GM21528 (cell line): Measurements from ENCODE around the gene AMOTL1.
A peak's percentile ranks its signal among the peaks of the same experiment; 100 is the strongest.

Source experiments
- ATAC-seq: cut with Tn5 transposase; IDR thresholded peaks from one replicate; pipeline ENCODE4 v1.9.1; 2021; ENCODE audit warnings: mild to moderate bottlenecking, moderate library complexity; ENCODE audit not compliant: unreplicated experiment, low FRiP score

AMOTL1 gene

GRCh38 chr11:94766713-94767206, 1.4 kb upstream of the AMOTL1 start:
- ATAC-seq = no peak

DNA sequence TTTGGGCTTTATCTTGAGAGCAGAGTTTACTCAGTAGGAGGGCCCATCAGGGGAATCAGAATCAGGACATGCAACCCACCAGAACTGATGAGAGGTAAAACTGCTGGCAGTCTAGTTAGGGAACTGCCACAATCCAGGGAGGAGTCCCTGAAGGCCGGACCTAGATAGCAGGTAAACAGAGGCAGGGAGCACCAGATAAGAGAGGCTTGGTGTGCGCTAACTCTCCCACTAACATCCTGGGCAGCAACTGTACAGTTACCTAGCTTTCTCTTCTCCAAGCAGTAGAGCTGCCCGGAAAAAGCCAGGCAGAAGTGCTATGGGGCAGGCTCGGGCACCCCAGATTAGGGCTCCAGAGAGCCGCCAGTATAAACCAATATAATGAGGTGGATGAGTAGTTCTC, 865 bp upstream of the AMOTL1 start:
- ATAC-seq = no peak

GRCh38 chr11:94768602-94769541, 716 bp downstream of the AMOTL1 start:
- peak; percentile 42 for ATAC-seq

- ATAC-seq = no peak
Observed at GRCh38 chr11:94769880-94770279, 1.7 kb downstream of the AMOTL1 start.

DNA sequence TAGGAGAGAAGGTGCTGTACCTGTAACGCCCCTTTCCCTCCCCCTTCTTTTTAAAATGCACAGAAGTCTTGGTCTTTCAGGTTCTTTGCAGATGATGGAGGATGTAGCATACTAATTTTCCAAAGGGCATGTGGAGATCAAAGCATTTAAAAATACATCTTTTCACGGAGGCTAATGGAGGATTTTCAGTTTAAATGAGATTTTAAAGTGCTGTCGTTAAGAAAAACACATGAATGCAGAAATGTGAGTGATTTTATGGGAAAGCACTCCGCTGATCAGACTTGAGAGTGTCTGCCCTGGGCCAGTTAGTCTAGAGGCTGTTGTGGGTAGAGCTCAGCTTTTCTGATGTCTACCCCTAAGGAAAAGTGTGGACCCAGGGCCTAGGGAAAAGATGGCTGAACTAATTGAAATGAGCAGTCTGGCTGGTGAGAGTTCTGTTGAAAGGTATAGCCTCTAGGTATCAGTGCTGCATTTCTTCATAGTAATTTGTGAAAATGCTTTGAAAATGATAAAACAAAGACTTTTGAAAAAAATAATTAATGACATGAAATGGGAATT, 2.5 kb downstream of the AMOTL1 start:
- ATAC-seq = no peak

DNA sequence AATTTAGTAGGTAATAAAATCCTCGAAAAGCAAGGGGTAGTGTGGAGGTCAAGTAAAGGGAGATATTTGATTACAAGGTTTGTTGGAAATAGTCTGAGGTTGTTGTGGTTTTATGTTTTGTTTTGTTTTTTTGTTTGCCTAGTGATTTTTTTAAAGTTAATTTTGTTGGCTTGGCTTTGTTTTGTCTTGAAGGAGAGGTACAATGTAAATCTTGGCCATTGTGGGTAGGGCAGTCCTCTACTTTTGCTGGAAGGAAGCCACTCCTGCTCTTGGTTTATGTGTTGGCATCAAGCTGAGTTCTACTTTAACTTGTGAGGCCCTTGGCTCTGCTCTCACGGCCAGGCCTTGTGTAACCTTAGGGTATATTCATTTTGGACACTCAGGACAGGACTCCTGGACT, 3.2 kb downstream of the AMOTL1 start:
- no peak for ATAC-seq

GRCh38 chr11:94771951-94772350, 3.8 kb downstream of the AMOTL1 start:
- ATAC-seq = no peak

DNA sequence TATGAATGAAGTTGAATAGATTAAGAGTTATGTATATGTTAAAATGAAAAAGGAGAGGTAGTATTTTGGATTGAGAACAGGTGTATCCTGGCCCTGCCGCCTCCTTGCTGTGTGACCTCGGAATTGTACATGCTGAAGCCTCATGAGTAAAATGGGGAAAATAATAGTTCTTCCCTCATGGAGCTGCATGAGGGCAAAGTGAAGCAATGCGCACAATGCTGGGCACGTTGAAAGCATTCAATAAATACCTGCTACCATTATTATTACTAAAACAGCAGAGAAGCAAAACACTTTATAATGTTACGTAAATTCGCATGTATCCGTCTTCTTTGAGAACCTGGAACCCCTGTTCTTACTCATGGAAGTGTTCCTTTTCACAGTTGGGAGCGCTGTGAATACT, 5.7 kb downstream of the AMOTL1 start:
- ATAC-seq = no peak

DNA sequence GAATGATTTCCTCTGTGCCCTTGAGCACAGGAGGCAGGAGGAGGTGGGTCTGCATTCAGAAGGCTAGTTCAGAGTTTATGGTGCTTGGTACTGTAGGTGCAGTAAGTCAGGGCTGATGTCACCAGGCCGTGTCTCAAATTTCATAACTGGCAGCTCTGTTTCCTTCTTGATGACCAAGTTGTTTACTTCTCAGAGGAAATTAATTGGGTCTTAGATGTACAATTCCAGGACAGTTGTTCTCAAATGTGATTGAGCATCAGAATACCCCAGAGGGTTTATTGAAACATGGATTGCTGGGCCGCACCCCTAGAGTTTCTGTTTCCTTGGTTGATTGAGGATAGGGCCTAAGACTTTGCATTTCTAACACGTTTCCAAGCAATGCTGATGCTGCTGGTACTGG, 6.2 kb downstream of the AMOTL1 start:
- no peak for ATAC-seq

- ATAC-seq = no peak
Observed at GRCh38 chr11:94775567-94776327, 7.6 kb downstream of the AMOTL1 start.

GRCh38 chr11:94776351-94777321, 8.5 kb downstream of the AMOTL1 start:
- no peak for ATAC-seq

DNA sequence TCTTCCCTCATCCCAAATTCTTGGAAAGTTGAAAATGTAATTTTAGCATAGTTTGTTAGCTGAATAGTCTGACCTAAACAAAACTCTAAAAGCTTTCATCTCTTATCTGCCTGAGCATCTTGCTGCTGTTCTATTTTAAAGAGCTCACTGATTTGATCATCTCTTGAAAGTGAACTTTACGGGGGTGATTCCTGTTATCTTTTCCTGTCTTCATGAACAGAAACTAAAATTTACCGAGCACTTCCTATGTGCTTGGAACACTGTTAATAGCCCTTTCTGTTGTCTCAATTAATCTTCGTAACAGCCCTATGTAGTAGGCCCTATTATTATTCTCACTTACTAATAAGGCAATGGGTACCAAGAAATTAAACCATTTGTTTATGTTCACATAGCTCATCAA, 12.3 kb downstream of the AMOTL1 start:
- no peak for ATAC-seq

GRCh38 chr11:94781837-94782236, 13.7 kb downstream of the AMOTL1 start:
- ATAC-seq = no peak

- no peak for ATAC-seq
Observed at GRCh38 chr11:94782446-94782845, 14.3 kb downstream of the AMOTL1 start.

DNA sequence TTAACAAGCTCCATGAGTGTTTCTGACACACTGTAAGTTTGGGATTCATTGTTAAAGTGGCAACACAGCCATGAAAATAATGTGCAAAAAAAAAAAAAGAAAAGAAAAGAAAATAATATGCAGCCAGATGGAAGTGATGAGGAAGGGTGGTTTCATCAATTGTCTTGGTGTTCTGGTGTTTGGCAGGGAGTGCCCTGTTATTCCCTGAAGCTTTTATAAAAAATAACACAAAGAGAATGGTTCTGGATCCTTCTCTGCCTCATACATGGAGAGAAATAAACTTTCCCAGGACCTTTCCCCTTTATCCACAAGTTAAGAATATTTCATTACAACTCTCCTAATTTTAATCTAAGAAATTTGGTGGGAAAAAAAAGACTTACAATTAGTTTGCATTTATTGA, 16.7 kb downstream of the AMOTL1 start:
- no peak for ATAC-seq

- ATAC-seq = no peak
Observed at GRCh38 chr11:94785509-94785908, 17.4 kb downstream of the AMOTL1 start.

DNA sequence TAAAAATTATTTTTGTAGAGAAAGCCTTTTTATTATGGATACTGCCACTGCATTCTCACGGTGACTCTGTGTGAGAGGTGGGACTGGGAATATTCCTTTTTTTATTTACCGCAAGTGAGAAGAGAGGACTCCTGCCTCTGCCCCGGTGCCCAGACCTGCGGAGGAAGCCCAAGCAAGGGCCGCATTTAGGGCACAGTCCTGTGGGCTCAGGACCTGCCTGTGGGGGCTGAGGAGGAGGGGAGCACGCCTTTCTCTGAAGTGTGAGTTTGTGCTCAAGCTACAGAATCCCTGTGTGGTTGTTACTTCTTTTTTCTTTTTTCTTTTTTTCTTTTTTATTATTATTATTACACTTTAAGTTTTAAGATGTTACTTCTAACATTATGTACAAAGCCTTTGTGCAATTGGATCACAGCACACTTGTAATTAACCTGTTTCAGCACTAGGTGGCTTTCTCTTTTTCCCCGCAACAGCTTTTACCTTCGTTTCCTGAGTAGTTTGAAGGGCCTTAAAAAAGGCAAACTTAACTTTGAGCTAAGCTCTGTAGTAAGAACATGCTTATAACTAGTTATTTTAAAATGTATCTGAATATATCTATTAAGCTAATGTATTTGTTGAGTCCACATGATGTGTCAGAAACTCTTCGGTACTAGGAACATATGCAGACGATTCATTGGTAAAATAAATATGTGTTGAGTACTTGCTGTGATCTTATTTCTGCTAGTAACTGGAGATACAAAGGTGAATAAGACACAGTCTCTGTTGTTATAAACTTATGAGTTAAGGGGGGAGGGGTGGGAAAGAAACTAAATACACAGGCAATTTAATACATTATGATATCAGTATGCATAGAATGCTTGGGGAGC, 18.3 kb downstream of the AMOTL1 start:
- ATAC-seq = peak; percentile 71

GRCh38 chr11:94787801-94788200, 19.6 kb downstream of the AMOTL1 start:
- no peak for ATAC-seq

DNA sequence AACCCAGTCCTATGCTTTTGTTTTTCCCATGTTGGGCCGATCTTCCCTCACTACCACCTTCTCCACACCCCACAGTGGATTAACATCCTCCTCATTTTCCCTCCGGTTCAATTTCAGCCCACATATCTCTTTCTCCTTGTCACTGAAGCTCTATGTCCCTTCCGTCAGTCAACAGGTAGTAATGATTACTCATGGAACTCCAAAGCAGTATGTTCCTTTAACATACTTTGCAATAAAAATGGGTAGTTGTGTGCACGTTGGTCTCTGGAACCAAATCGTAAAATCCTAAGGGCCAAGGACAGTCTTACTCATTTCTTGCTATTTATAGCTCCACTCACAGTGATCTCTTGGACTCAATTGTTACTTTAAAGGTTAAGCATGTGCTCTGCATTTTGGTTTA, 20.2 kb downstream of the AMOTL1 start:
- ATAC-seq = no peak
